Panc1 (cell line): ENCODE measurements around the gene CLDN9. TPM values are rescaled to one million over a fixed set of nuclear protein-coding genes. Genes with fewer than 3 reads are reported as not detected.

Source experiments
- ATAC-seq: fragments of 200-7000 bp; cut with Tn5 transposase; 2 replicates; pipeline ENCODE4 v1.9.1; 2020; ENCODE audit warnings: mild to moderate bottlenecking, moderate library complexity
- BruUV-seq: library from RNA; stranded (reverse); fragments of 400-500 nt; replicated peaks from 2 replicates; lab custom pipeline; 2021; lab: Mats Ljungman, UMichigan
- CTCF ChIA-PET: fragments of 300-600 bp; sonication (Branson Sonifier 250); formaldehyde crosslinking; loops from one replicate; lab custom pipeline; 2022; ENCODE audit warnings: antibody characterized with exemption; lab: Charles Lee
- POLR2A ChIA-PET: fragments of 300-600 bp; sonication (Branson Sonifier 250); formaldehyde crosslinking; loops from one replicate; lab custom pipeline; 2022; ENCODE audit warnings: antibody characterized with exemption; lab: Charles Lee
- DNase-seq: peaks from one replicate; pipeline ENCODE4 v3.0.0-alpha.2; 2010; ENCODE audit warnings: low read depth, low spot score
- H3K27ac ChIP-seq: 2 replicates; pipeline ENCODE4 v1.5.1; 2011; ENCODE audit warnings: mild to moderate bottlenecking, low read length, inconsistent platforms
- H3K27me3 ChIP-seq: fragments of 200-500 bp; sonication (Bioruptor generic); 2 replicates; pipeline ENCODE4 v1.6.0; 2014; ENCODE audit warnings: low read length, inconsistent platforms; ENCODE audit not compliant: control insufficient read depth, insufficient read depth
- H3K36me3 ChIP-seq: fragments of 200-500 bp; sonication (Bioruptor generic); 2 replicates; pipeline ENCODE4 v1.5.1; 2014; ENCODE audit warnings: inconsistent platforms, mild to moderate bottlenecking, low read length, moderate library complexity; ENCODE audit not compliant: control insufficient read depth, insufficient read depth
- H3K4me1 ChIP-seq: 2 replicates; pipeline ENCODE4 v1.5.1; 2011; ENCODE audit warnings: inconsistent platforms, mild to moderate bottlenecking, low read length, moderate library complexity; ENCODE audit not compliant: control insufficient read depth, insufficient read depth
- H3K4me3 ChIP-seq, 2 experiments: 2 replicates each; pipeline ENCODE4 v1.5.1; 2011 to 2012; ENCODE audit warnings: low read depth in 2 of 2, low read length in 2 of 2, mild to moderate bottlenecking in 2 of 2, inconsistent platforms in 1 of 2, moderate library complexity in 1 of 2
- H3K9me3 ChIP-seq: fragments of 200-500 bp; sonication (Bioruptor generic); 2 replicates; pipeline ENCODE4 v1.5.1; 2014; ENCODE audit warnings: low read depth, mild to moderate bottlenecking, inconsistent platforms, low read length, moderate library complexity; ENCODE audit not compliant: control insufficient read depth, insufficient read depth
- CTCF ChIP-seq: fragments of 450-650 bp; IDR thresholded peaks from 2 replicates; pipeline ENCODE4 v1.5.1; 2017; ENCODE audit warnings: mild to moderate bottlenecking
- POLR2AphosphoS5 ChIP-seq: IDR thresholded peaks from 2 replicates; pipeline ENCODE4 v1.6.1; 2012; ENCODE audit warnings: mild to moderate bottlenecking, low read depth, low read length, moderate library complexity
- REST ChIP-seq, 2 experiments: IDR thresholded peaks; 2 replicates each; pipeline ENCODE4 v1.6.1; 2011 to 2012; ENCODE audit warnings: low read depth in 2 of 2, control low read depth in 1 of 2, low read length in 1 of 2, mild to moderate bottlenecking in 1 of 2, moderate library complexity in 1 of 2; ENCODE audit not compliant: insufficient read depth in 1 of 2
- SIN3A ChIP-seq: IDR thresholded peaks from 2 replicates; pipeline ENCODE4 v1.6.1; 2012; ENCODE audit warnings: low read depth, mild to moderate bottlenecking, low read length, moderate library complexity, borderline replicate concordance; ENCODE audit not compliant: insufficient read depth
- TCF7L2 ChIP-seq: IDR thresholded peaks from 2 replicates; pipeline ENCODE4 v1.6.1; 2011; ENCODE audit warnings: mild to moderate bottlenecking, low read depth, low read length, inconsistent platforms
- in situ Hi-C: cut with HindIII; loops from 2 replicates; pipeline ENCODE4 v1.10.0; 2016; ENCODE audit warnings: low sequenced_read_pairs, low pct_unique_long_range_greater_than_20kb
- intact Hi-C: fragments of 100-400 bp; cut with micrococcal nuclease; formaldehyde crosslinking; loops from one replicate; pipeline ENCODE4 v1.10.0; 2022; ENCODE audit not compliant: unreplicated experiment
- total RNA-seq: library from RNA; stranded (reverse); gene quantifications from one replicate; pipeline ENCODE4 v1.2.1, GENCODE V29; 2021; ENCODE audit not compliant: unreplicated experiment

CLDN9 gene
- total RNA-seq, 1 experiment from 2014 or later = 1.6 TPM

GRCh38 chr16:3021449-3022207, 8.9 kb downstream of the CLDN9 start:
- TF ChIP-seq REST (IDR thresholded peaks at IDR 0.05; ENCODE audit: insufficient read depth in 1 of 2, low read depth in 2 of 2, low read length in 1 of 2) (no peak), SIN3A (0 out of 2 replicates have a peak, but pooled peaks have one; percentile 14), CTCF (peak; percentile 63), TCF7L2 (no peak), POLR2AphosphoS5 (peak; percentile 5; the same call in 1 of the 2 replicates)
- in situ Hi-C loops (no loop called here), intact Hi-C loops (no loop called here)
- H3K27ac ChIP-seq = peak overlapping the region; percentile 99
- H3K4me1 ChIP-seq = peaks cover 16% of the 10 kb centered on the region
- peak overlapping the region; percentile 94 to 95 for H3K4me3 ChIP-seq
- H3K9me3 ChIP-seq = no peaks in the 10 kb centered on the region
- peak; percentile 68 for DNase-seq
- TSS peak; percentile 88 for BruUV-seq
- no peaks in the 10 kb centered on the region for H3K27me3 ChIP-seq
- ChIA-PET POLR2A (interaction anchor here (0.6 kb wide), 1 partner anchor 21 kb away, joined by 5 read pairs; no protein-coding TSS in a partner anchor), CTCF (no interaction called here)
- peak; percentile 45 for ATAC-seq
- peaks cover 9% of the 10 kb centered on the region for H3K36me3 ChIP-seq

- H3K4me3 ChIP-seq = peak overlapping the region; percentile 94 to 95
- H3K27ac ChIP-seq = peak overlapping the region; percentile 99
- H3K4me1 ChIP-seq = peaks cover 16% of the 10 kb centered on the region
- H3K27me3 ChIP-seq = no peaks in the 10 kb centered on the region
- BruUV-seq = no TSS peak
- no peaks in the 10 kb centered on the region for H3K9me3 ChIP-seq
- peaks cover 9% of the 10 kb centered on the region for H3K36me3 ChIP-seq
- TF ChIP-seq POLR2AphosphoS5 = peak; percentile 18
- no peak for TF ChIP-seq CTCF
- POLR2A ChIA-PET = interaction anchor here (0.6 kb wide), 1 partner anchor 84 kb away, joined by 5 read pairs; no protein-coding TSS in a partner anchor
- ATAC-seq (peak; percentile 36), DNase-seq (peak; percentile 84)
- intact Hi-C loops (no loop called here), in situ Hi-C loops (no loop called here)
- CTCF ChIA-PET = interaction anchor here (0.7 to 1.2 kb wide), 2 partner anchors 9 to 26 kb away, joined by 4 to 5 read pairs; no protein-coding TSS in a partner anchor
These were observed 9.5 kb downstream of the CLDN9 start for GRCh38 chr16:3022208-3022683.
